CD4-positive, alpha-beta T cell treated with Interferon gamma for 1 hour (primary cell): ENCODE measurements around the gene KDM2A.

Experiments used
- DNase-seq: peaks from one replicate; pipeline ENCODE4 v3.0.0-alpha.2; 2020

The KDM2A gene

DNA sequence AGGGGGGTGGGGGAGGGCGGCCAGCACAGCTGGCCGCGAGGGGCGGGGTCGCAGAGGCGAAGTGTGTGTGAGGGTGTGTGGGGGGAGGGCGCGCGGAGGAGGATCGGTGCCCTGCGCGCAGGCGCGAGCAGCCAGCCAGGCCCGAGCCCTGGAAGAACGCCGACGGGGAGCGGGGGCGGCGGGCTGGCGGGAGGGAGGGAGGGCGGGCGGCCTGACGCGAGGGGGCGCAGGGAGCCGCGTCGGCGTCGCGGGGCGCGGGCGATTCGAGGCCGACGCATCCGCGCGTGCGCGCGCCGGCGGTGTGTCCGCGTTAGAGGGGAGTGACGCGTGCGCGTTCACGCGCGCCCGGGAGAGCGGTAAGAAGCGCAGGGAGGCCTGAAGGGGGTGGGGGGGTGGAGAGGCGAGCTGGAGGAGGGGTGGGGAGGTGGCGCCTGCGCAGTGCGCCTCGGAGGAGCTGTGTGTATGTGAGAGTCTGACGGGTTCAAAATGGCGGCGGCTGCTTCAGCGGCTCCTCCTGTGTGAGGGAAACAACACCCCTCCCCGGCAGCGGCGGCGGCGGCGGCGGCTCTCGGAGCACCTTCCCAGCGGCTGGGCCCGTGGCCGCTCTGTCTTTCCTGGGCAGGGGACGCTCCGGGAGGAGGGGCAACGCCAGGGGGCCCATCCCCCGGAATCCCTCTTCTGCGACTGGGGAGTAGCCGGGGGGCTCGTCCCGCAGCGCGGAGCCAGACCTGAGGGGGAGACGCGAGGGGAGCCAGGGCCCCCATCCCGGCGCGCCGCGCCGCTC, at the start of gene KDM2A:
Gene KDM2A, plus strand, starts transcription at position 463 of the 784 bp plus-strand sequence. CDS start 2,054 bp downstream, outside the sequence.
- DNase-seq, result peak; percentile 100

DNA sequence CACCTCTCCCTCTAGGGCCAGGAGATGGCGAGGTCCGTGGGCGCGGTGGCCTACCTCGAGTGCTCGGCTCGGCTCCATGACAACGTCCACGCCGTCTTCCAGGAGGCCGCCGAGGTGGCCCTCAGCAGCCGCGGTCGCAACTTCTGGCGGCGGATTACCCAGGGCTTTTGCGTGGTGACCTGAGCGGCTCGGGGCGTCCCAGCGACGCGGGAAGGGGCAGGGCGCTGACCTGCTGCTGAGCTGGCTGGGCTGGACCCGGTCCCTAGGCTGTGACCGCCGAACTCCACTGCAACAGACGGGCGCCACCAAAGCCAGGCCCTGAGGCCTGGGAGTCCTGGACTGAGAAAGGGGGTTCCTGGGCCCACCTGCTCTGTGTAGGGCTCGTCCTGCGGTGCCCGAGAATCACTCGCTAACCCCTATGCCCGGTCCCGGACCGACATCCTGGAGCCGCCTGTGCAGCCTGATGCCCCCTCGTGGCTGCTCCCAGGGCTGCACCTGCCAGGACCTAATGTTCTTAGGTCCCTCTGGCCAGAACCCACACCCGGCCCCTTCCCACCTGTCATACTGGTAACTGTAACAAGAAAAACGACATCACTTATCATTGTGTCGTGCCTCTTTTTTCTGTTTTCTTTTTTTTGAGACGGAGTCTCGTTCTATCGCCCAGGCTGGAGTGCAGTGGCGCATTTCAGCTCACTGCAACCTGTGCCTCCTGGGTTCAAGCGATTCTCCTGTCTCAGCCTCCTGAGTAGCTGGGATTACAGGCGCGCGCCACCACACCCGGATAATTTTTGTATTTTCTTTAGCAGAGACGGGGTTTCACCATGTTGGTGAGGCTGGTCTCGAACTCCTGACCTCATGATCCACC, 47.4 kb upstream of the KDM2A start:
- peak; percentile 58 for DNase-seq

- DNase-seq, result no peak
Measured at GRCh38 chr11:67072295-67072694, 46.8 kb upstream of the KDM2A start.

- no peak for DNase-seq
Measured at GRCh38 chr11:67073908-67074307, 45.2 kb upstream of the KDM2A start.

DNA sequence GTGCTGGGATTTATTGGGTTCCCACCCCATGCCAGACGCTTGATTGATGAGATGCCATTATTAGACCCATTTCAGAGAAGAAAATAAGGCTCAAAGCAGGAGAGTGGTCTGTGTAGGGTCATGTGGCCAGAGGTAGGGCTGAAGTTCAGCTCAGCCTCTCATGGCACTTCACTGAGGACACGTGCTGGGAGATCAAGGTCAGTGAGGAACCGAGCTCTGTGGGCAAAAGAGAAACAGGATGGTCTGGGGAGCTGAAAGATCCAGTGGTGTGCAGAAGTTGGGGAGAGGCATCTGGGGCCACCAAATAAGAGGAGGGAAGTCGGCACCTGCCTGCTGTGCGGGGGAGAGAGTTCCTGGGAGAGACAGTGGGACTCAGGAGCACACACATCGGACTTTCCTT, 42.9 kb upstream of the KDM2A start:
- no peak for DNase-seq

DNA sequence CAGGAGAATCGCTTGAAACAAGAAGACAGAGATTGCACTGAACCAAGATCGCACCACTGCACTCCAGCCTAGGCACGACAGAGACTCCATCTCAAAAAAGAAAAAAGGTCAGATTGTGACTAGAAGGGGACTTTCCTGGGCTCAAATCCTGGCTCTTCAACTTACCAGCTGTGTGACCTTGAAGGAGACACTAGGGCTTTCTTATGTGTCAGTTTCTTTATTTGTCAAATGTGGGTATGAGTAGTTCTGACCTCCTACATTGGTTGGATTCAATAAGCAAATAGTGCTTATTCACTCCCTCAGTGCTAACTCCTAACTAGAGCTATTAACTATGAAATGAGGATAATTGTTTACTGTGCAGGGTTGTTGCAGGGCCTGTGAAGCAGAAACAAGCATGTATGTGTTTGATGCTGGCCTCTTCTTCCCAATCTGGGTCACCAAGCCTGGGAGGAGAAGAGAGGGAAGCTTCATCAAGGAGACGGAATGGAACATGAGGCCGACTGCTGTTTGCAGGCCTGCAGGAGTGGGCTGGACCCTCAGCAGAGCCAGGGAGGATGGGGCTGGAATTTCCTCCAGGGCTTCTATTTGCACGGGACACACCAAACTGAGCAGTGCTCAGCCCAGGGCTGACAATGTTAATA, 39.9 kb upstream of the KDM2A start:
- no peak for DNase-seq

DNA sequence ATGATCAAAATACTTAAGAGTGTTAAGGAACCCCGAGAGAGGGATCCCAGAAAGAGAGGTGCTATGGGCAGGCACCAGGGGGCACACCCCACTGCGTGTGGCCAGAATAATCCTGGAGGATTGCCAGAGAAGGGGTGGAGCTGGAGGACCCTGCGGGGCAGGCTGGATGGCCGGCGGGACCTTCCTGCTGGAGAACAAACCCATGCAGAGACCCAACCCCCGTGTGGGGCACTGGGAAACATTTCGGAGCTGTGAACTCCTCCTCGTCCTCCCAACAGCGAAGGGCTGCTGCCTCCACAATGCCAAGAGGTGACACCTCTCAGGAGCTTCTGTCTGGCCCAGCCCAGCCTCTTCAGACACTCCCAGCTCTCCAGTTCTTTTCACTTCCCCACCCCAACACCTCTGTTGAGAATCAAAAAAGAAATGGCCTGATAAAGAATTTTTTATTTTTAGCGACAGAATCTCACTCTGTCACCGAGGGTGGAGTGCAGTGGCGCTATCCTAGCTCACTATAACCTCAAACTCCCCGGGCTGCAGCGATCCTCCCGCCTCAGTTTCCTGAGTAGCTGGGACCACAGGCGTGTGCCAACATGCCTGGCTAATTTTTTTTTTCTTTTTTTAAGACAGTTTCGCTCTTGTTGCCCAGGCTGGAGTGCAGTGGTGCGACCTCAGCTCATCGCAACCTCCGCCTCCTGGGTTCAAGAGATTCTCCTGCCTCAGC, 36.8 kb upstream of the KDM2A start:
- no peak for DNase-seq

DNA sequence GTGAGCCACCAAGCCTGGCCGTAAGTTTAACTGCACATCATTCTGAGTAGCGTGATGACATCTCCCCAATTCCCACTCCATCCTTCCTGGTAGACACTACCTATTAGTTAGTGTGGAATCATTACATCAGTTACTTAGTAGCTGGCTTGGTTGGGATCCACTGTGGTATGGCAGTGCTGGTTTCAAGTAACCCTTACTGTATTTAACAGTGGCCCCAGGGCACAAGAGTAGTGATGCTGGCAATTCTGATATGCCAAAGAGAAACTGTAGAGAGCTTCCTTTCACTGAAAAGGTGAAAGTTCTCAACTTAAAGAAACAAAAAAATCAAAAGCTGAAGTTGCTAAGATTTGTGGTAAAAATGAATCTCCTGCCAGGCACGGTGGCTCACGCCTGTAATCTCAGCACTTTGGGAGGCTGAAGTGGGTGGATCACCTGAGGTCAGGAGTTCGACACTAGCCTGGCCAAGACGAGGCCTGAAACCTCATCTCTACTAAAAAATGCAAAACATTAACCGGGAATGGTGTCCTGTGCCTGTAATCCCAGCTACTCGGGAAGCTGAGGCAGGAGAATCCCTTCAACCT, 35.2 kb upstream of the KDM2A start:
- no peak for DNase-seq

DNA sequence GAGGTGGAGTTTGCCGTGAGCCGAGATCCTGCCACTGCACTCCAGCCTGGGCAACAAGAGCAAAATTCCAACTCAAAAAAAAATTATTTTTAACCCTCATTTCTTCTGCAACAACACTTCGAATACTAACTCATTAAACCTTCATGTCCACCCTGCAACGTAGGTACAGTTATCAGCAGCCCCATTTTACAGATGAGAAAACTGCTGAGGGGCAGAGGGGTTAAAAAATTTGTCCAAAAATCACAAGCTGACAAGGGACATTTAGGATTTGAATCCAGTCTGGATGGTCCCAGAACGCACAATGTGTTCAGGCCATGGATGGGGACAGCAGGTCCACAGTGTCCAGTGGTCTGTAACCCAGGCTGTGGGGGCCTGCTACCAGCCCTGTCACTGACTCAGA, 33.4 kb upstream of the KDM2A start:
- no peak for DNase-seq

DNA sequence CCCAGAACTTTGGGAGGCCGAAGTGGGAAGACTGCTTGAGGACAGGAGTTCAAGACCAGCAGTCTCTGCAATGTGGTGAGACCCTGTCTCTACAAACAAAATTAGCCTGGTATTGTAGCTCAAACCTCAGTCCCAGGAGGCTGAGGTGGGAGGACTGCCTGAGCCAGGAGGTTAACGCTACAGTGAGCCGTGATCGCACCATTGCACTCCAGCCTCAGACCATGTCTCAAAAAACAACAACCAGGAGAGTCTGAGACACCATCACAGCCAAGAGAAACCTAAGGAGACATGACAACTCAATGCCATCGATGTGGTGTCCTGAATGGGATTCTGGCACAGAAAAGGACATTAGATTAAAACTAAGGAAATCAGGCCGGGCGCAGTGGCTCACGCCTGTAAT, 28.3 kb upstream of the KDM2A start:
- no peak for DNase-seq

- no peak for DNase-seq
Measured at GRCh38 chr11:67095214-67095507, 23.9 kb upstream of the KDM2A start.

DNA sequence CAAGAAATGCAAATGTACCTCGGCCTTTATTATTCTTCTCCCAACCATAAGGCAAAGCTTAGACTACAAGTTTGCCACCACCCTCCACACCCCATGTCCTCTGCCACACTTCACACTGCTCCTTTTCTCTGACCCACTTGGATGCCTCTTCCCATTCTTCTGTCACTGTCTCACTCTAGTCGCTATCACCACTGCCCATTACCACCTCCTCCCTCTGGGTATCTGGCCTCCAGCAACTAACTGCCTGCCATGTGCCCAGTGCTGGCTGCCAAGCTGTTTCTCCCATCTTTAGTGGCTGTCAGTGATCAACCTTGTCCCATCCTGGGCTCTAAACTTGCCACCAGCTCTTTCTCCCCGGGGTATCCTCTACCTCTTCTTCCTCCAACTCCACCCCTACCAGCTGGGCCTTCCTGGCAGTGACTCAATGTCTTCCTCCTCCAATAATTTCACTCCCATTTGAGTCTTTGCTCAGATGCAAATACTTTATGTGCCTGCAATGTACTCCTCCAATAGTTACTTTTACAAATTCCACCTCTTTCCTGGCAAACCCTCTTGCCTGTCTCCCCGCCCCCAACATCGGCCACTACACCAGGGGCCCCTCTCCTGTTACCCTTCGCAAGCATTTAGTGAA, 20.1 kb upstream of the KDM2A start:
- DNase-seq, result no peak

GRCh38 chr11:67099831-67100324, 19.2 kb upstream of the KDM2A start:
- no peak for DNase-seq

DNA sequence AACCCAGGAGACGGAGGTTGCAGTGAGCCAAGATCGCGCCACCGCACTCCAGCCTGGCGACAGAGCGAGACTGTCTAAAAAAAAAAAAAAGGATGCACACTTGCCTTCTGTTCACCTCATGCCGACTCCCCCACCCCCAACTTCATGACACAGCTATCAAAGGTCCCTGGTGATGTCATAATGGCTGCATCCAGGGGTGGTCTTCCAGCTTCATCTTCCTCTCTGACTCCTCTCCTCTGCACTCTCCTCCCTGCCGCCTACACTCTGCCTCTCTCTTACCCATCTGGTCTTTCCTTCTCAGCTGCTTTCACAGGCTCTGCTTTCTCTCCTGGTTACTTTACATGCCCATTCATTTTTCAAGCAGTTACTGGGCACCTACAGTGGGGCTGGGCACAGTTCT, 16.4 kb upstream of the KDM2A start:
- no peak for DNase-seq

DNA sequence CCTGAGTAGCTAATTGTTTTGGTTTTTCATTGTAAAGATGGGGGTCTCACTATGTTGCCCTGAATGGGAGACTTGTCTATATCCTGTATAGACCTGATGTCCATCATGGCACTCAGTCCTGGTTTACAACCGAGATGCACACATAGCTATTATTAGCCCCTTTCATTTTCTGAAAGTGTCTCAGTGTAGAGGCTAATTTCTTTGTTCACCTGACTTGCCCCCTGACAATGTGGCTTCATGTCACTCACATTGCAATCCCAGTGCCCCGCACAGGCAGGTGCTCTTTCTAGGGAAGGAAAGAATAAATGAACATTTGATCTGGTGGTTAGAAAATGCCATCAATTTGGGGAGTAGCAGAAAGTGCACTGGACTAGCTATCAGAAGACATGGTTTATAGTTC, 13.1 kb upstream of the KDM2A start:
- no peak for DNase-seq

- DNase-seq, result no peak
Measured at GRCh38 chr11:67111261-67111660, 7.8 kb upstream of the KDM2A start.

DNA sequence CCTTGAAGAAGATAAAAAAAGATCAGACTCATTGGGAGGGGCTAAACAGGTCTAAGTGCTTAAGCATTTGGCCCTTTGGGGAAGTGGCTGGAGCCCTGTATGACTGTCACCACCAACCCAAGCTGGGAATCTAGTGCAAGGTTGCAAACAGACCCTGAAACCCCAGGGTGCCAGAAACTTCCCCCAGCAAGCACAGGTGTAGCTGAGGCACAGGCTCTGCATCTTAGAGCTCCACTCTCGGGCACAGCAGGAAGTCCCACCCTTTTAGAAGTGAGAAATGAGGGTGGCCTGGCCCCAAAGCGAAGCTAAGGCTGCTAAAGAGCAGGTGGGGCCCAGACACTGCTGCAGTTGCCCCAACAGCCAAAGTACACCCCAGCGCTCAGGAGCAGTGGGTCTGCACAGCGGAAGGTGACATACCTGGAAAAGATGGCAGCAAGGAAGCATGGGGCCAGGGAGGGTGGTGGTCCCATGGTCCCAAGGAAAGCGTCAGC, 5.8 kb upstream of the KDM2A start:
- DNase-seq, result peak; percentile 34

DNA sequence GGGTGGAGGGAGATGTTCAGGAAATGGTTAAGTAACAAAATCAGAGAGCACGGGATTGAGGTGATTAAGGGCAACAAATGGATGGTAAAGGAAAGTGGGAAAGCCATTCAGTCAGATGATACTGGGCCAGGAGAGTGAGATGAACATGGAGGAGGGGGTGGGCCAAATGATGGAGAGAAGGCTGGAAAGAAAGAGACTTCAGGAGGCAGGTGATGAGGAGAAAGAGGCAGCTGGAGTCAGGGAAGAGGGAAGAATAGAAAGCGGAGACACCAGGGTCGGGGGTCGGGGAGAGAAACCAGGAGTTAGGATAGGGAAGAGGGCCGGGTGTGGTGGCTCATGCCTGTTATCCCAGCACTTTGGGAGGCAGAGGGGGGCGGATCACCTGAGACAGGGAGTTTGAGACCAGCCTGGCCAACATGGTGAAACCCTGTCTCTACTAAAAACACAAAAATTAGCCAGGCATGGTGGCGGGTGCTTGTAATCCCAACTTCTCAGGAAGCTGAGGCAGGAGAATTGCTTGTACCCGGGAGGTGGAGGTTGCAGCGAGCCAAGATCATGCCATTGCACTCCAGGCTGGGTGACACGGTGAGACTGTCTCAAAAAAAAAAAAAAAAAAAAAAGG, 4.7 kb upstream of the KDM2A start:
- no peak for DNase-seq

DNA sequence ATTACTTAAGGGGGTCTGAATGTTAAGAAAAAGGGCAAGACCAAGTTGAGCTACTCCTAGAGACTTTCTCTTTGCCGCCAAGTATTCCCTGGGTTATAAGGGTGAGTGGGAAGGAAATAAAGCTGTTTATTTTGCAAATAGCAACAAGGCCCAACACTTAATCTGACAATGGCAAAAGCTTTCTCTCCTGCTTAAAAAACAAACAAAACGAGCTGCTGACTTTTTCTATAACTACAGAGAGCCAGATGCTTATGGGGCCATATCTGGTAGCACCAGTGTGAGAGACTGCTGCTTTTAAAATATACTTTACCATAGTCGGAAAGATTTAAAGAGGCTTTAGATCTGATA, 2.3 kb upstream of the KDM2A start:
- no peak for DNase-seq

- DNase-seq, result no peak
Measured at GRCh38 chr11:67117176-67117575, 1.9 kb upstream of the KDM2A start.

DNA sequence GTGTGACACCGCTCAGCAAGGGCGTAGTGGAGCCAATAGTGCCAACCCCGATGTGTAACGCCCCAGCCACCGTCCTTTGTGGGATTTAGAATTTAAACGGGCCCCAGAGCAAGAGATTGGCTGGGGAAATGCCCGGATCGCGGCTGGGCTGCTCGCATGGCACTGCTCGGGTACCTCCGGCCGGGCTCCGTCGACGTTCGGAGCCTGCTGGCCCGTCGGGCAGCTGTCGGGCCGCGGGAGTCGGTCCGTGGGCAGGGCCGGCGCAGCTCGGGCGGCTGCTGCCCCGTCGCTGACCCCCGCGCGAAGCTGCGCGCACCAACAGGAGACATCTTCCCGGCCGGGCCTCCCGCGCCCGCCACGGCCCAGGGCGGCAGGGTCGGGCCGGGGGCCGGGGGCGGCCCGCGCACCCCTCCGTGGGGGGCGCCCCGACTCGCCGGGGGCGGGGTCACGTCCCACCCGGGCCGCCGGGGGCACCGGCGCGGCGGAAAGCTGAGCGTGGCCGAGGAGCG, 1.3 kb upstream of the KDM2A start:
- DNase-seq, result peak; percentile 20
